Spleen (tissue), 7 donors: ENCODE data around the gene DPYSL5.

Source experiments
- CTCF ChIP-seq, 11 experiments: fragments of 200-600 bp in 7 of 11; fragments of 450-650 bp in 4 of 11; sonication (generic) in 4 of 11; IDR thresholded peaks in 8 of 11; conservative IDR thresholded peaks in 3 of 11; 1 replicate in 7 of 11; 2 replicates in 4 of 11; pipeline versions ENCODE4 v1.4.0 to v1.8.0; 2016 to 2021; ENCODE audit warnings: antibody characterized with exemption in 11 of 11, inconsistent platforms in 4 of 11, mild to moderate bottlenecking in 1 of 11
- POLR2A ChIP-seq, 3 donors: fragments of 450-650 bp; IDR thresholded peaks; one replicate each; pipeline ENCODE4 v1.5.1; 2017; ENCODE audit warnings: antibody characterized with exemption in 3 of 3, mild to moderate bottlenecking in 1 of 3
- donor health status: DM: no; HTN: no; CAD: no; lungs with moderate emphysema.
- donor health status: DM: no; HTN: no; CAD: no.
- donor health status: DM: no; HTN: no; CAD: no.

GRCh38 chr2:26971911-26972786 is 124.2 kb downstream of the DPYSL5 start:
- TF ChIP-seq CTCF (IDR thresholded peaks at IDR 0.05 in 8 of 11, conservative IDR thresholded peaks at IDR 0.05 in 3 of 11) (no peak), POLR2A (IDR thresholded peaks at IDR 0.05) (no peak)
